ENCODE results near the gene TEX2. TPM values are rescaled to one million over a fixed set of nuclear protein-coding genes. Genes with fewer than 3 reads are reported as not detected.
A peak's percentile ranks its signal among the peaks of the same experiment; 100 is the strongest.

TEX2 gene
- total RNA-seq, 2 donors from 2014 or later: 8.4 to 8.7 TPM

DNA sequence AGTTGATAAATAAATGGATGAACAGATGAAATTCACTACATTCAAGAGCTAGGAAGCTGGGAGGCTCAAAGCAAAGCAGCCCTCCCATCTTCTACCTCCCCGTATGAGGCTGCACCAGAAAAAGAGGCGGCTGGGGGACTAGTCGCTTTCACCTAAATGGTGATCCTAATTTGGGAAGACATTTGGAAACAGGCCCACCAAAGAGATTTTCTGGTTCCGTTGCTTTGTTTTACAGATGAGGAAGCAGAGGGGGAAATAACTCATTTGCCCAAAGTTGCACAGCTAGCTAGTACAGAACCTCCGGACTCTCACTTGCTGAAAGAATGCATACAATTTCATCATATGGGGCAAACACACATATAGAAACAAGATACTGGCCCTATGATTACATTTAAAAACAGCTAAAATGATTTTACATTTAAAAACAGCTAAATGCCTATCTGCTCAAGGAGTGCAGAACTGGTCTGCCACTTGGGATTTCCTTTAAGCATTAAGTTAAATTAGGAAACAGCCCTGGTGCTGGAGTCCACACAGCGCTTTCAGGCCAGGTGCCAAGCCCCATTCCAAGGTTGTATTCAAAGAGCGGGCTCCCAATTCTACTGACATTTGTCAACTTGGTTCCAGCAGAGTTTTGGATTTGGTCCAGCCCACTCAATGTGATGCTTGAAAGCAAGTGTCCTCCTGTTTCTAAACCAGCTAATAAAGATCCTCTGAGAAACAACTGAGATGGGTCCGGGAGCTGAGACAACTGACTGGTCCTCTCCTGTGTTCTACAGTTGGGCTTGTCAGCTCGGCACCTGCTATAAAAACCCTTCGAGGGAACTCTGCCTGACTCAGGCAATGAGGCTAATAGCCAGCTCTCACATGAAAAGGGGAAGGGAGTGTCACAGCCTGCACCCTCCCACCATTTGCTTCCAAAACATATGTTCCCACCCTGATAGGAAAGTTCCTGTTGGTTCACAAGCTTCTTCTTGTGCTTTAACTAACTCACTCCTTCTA is 144.8 kb downstream of the TEX2 start:
- H3K4me3 Mint-ChIP-seq: no peak overlapping the region
- DNase-seq (no peak), ATAC-seq (no peak)
- no peaks in the 10 kb centered on the region for H3K27me3 Mint-ChIP-seq
- H3K9me3 ChIP-seq (ENCODE audit: control insufficient read depth, low read length, poor library complexity, severe bottlenecking): no peaks in the 10 kb centered on the region
- H3K4me1 Mint-ChIP-seq: peaks cover 50% of the 10 kb centered on the region
- H3K36me3 Mint-ChIP-seq (ENCODE audit: low read depth): peaks cover 4% of the 10 kb centered on the region
- peak overlapping the region; percentile 69 for H3K27ac Mint-ChIP-seq

- H3K27ac Mint-ChIP-seq: peak overlapping the region; percentile 84
- peak; percentile 83 for ATAC-seq
- peak overlapping the region; percentile 71 for H3K4me3 Mint-ChIP-seq
- DNase-seq: no peak
- H3K27me3 Mint-ChIP-seq: no peaks in the 10 kb centered on the region
- peaks cover 43% of the 10 kb centered on the region for H3K4me1 Mint-ChIP-seq
- peaks cover 4% of the 10 kb centered on the region for H3K36me3 Mint-ChIP-seq (ENCODE audit: low read depth)
- no peaks in the 10 kb centered on the region for H3K9me3 ChIP-seq (ENCODE audit: control insufficient read depth, low read length, poor library complexity, severe bottlenecking)
Observed at GRCh38 chr17:64115822-64116534, 147.1 kb downstream of the TEX2 start.

- no peaks in the 10 kb centered on the region for H3K9me3 ChIP-seq (ENCODE audit: control insufficient read depth, low read length, poor library complexity, severe bottlenecking)
- DNase-seq: no peak
- no peak for ATAC-seq
- peaks cover 7% of the 10 kb centered on the region for H3K36me3 Mint-ChIP-seq (ENCODE audit: low read depth)
- no peaks in the 10 kb centered on the region for H3K27me3 Mint-ChIP-seq
- peak overlapping the region; percentile 84 for H3K27ac Mint-ChIP-seq
- peaks cover 43% of the 10 kb centered on the region for H3K4me1 Mint-ChIP-seq
- H3K4me3 Mint-ChIP-seq: no peak overlapping the region
Observed at GRCh38 chr17:64115043-64115698, 147.9 kb downstream of the TEX2 start.

DNA sequence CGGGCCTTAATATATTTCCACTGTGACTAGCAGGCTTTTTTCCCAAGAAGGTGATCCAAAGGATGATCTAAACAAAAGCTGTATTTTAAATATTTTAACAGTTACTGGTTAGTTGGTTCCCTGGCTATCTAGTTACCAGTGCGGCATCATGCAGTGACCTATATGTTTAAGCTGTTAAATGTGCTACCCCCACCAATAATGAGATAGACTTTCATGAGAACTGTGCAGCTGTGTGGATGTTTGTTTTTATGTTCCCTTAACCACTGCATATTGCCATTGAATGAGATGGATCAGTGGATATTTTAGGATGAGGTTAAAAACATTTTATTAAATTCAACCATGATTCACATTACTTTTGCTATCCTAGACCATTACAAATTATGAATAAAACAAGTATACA is 150.1 kb downstream of the TEX2 start:
- Mint-ChIP-seq H3K27me3 (no peaks in the 10 kb centered on the region), H3K4me1 (peaks cover 56% of the 10 kb centered on the region), H3K36me3 (ENCODE audit: low read depth) (peaks cover 7% of the 10 kb centered on the region), H3K4me3 (no peak overlapping the region), H3K27ac (peak overlapping the region; percentile 89)
- DNase-seq: no peak
- H3K9me3 ChIP-seq (ENCODE audit: control insufficient read depth, low read length, poor library complexity, severe bottlenecking): no peaks in the 10 kb centered on the region
- ATAC-seq: no peak

DNA sequence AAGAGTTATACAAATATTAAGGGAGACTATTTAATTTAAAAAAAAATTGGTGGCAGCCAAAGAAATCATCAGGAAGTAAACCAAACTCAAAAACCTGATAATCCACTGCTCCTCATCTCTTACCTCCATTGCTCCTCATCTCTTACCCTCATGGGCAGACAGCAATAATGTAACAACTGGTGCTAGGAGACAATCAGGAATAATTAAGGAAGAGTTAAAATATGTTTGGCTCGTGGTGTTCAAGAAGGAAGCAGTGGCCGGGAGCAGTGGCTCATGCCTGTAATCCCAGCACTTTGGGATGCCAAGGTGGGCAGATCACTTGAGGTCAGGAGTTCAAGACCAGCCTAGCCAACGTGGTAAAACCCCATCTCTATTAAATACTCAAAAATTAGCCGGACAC is 151.2 kb downstream of the TEX2 start:
- H3K9me3 ChIP-seq (ENCODE audit: control insufficient read depth, low read length, poor library complexity, severe bottlenecking): no peaks in the 10 kb centered on the region
- peaks cover 59% of the 10 kb centered on the region for H3K4me1 Mint-ChIP-seq
- ATAC-seq (no peak), DNase-seq (no peak)
- H3K4me3 Mint-ChIP-seq: no peak overlapping the region
- no peaks in the 10 kb centered on the region for H3K27me3 Mint-ChIP-seq
- H3K27ac Mint-ChIP-seq: peak overlapping the region; percentile 89
- H3K36me3 Mint-ChIP-seq (ENCODE audit: low read depth): peaks cover 7% of the 10 kb centered on the region

GRCh38 chr17:64110379-64111152 is 152.5 kb downstream of the TEX2 start:
- DNase-seq (no peak), ATAC-seq (no peak)
- peak overlapping the region; percentile 41 for H3K27ac Mint-ChIP-seq
- H3K4me1 Mint-ChIP-seq: peaks cover 62% of the 10 kb centered on the region
- H3K9me3 ChIP-seq (ENCODE audit: control insufficient read depth, low read length, poor library complexity, severe bottlenecking): no peaks in the 10 kb centered on the region
- peak overlapping the region; percentile 28 for H3K4me3 Mint-ChIP-seq
- H3K36me3 Mint-ChIP-seq (ENCODE audit: low read depth): peaks cover 7% of the 10 kb centered on the region
- no peaks in the 10 kb centered on the region for H3K27me3 Mint-ChIP-seq

DNA sequence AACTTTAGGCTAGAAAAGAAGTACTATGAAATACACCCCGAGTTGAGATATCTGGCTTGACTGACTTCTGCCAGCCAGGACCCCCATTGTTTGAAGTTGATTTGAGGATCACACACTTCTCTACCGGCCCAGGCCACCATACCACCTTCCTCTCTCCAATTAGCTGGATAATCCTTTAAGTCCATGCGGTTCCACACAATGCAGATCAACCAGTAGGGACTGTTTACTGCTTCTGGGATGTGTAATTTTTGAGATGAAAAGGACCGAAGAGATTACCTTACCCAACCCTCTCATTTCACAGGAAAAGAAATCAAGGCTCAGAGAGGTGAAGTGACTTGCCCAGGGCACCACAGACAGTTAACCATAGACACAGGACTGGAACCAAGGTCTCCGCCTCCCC is 153.7 kb downstream of the TEX2 start:
- ATAC-seq: no peak
- peak overlapping the region; percentile 21 for H3K4me3 Mint-ChIP-seq
- H3K9me3 ChIP-seq (ENCODE audit: control insufficient read depth, low read length, poor library complexity, severe bottlenecking): no peaks in the 10 kb centered on the region
- H3K4me1 Mint-ChIP-seq: peaks cover 52% of the 10 kb centered on the region
- H3K27me3 Mint-ChIP-seq: no peaks in the 10 kb centered on the region
- DNase-seq: no peak
- peak overlapping the region; percentile 93 for H3K27ac Mint-ChIP-seq
- H3K36me3 Mint-ChIP-seq (ENCODE audit: low read depth): peaks cover 6% of the 10 kb centered on the region

GRCh38 chr17:64107500-64108236 is 155.4 kb downstream of the TEX2 start:
- H3K9me3 ChIP-seq (ENCODE audit: control insufficient read depth, low read length, poor library complexity, severe bottlenecking): no peaks in the 10 kb centered on the region
- Mint-ChIP-seq H3K36me3 (ENCODE audit: low read depth) (peaks cover 3% of the 10 kb centered on the region), H3K27ac (peak overlapping the region; percentile 93), H3K27me3 (no peaks in the 10 kb centered on the region), H3K4me3 (peak overlapping the region; percentile 78), H3K4me1 (peaks cover 52% of the 10 kb centered on the region)
- no peak for DNase-seq
- ATAC-seq: no peak

- H3K9me3 ChIP-seq (ENCODE audit: control insufficient read depth, low read length, poor library complexity, severe bottlenecking): no peaks in the 10 kb centered on the region
- ATAC-seq (no peak), DNase-seq (no peak)
- Mint-ChIP-seq H3K27ac (peak overlapping the region; percentile 93), H3K36me3 (ENCODE audit: low read depth) (peaks cover 3% of the 10 kb centered on the region), H3K4me3 (peak overlapping the region; percentile 78), H3K4me1 (peaks cover 52% of the 10 kb centered on the region), H3K27me3 (no peaks in the 10 kb centered on the region)
Observed at GRCh38 chr17:64106918-64107317, 156.1 kb downstream of the TEX2 start.

DNA sequence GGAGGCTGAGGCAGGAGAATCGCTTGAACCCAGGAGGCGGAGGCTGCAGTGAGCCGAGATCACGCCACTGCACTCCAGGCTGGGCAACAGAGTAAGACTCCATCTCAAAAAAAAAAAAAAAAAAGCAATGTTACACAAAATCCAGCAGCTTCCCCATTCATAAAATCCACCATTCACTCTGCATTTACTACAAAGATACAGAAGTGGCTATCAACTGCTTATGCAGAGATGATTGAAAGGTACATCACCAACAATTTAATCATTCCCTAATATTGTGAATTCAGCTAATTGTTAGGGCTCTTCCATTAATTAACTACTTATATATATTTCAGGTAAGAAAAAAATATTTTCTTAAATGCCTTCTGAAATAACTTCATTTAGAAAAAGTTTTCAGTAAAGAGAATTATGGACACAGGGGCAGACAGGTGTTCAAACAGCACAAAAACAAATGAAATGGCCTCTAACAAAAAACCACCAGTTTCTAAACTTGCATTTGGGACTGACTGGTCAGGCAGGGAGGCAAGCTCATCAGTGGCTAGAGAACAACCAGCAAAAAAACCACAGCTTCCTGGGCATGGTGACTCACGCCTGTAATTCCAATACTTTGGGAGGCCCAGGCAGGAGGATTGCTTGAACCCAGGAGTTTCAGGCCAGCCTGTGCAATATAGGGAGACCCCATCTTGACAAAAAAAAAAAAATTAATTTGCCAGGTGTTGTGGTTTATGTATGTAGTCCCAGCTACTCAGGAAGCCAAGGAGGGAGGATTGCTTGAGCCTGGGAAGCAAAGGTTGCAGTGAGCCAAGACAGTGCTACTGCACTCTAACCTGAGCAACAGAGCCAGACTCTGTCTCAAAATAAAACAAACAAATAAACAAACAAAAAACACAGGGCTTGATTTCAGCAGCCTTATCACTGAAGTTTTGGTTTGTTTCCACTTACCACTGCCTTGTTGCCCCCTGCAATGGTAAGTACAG is 159.4 kb downstream of the TEX2 start:
- no peaks in the 10 kb centered on the region for H3K27me3 Mint-ChIP-seq
- H3K36me3 Mint-ChIP-seq (ENCODE audit: low read depth): no peaks in the 10 kb centered on the region
- DNase-seq (no peak), ATAC-seq (no peak)
- H3K4me3 Mint-ChIP-seq: no peak overlapping the region
- no peaks in the 10 kb centered on the region for H3K9me3 ChIP-seq (ENCODE audit: control insufficient read depth, low read length, poor library complexity, severe bottlenecking)
- peak overlapping the region; percentile 29 for H3K27ac Mint-ChIP-seq
- H3K4me1 Mint-ChIP-seq: peaks cover 45% of the 10 kb centered on the region

- Mint-ChIP-seq H3K27ac (peak overlapping the region; percentile 21), H3K4me3 (no peak overlapping the region), H3K27me3 (no peaks in the 10 kb centered on the region), H3K36me3 (ENCODE audit: low read depth) (no peaks in the 10 kb centered on the region), H3K4me1 (peaks cover 47% of the 10 kb centered on the region)
- no peaks in the 10 kb centered on the region for H3K9me3 ChIP-seq (ENCODE audit: control insufficient read depth, low read length, poor library complexity, severe bottlenecking)
- DNase-seq: no peak
- ATAC-seq: no peak
Observed at GRCh38 chr17:64102627-64103390, 160.3 kb downstream of the TEX2 start.
